H1 (cell line): ENCODE results near the gene ANKS1A. TPM values are rescaled to one million over a fixed set of nuclear protein-coding genes. Genes with fewer than 3 reads are reported as not detected.

Experiments
- polyA plus RNA-seq, 7 experiments: library from polyadenylated mRNA; depleted of rRNA in 3 of 7; stranded (reverse) in 5 of 7; unstranded in 2 of 7; fragments of >200 nt in 5 of 7; fragments of 200-250 nt in 2 of 7; gene quantifications; 1 replicate in 5 of 7; 2 replicates in 1 of 7; 4 replicates in 1 of 7; pipeline versions ENCODE4 v1.2.1 to v1.2.3, GENCODE V29; 2011 to 2013; ENCODE audit warnings: missing spikeins in 2 of 7, mixed read lengths in 2 of 7
- total RNA-seq: library from RNA; stranded (reverse); fragmentation: NEBNext Ultra II Directional; extraction: Animal tissue kit (Norgen Biotek cat#: 25700); gene quantifications from 2 replicates; pipeline ENCODE4 v1.2.1, GENCODE V29; 2021
- TF ChIP-seq, protein P1 (sequence below): IDR thresholded peaks from 2 replicates; pipeline ENCODE4 v1.6.1; 2011; ENCODE audit warnings: low read depth, mild to moderate bottlenecking, low read length; ENCODE audit not compliant: insufficient read depth

The ANKS1A gene
- total and polyA plus RNA-seq, 2 of the 8 experiments (the other 6 are each of a cell fraction or from before 2014, with no cell fraction given) = 9.8 to 30.9 TPM

DNA sequence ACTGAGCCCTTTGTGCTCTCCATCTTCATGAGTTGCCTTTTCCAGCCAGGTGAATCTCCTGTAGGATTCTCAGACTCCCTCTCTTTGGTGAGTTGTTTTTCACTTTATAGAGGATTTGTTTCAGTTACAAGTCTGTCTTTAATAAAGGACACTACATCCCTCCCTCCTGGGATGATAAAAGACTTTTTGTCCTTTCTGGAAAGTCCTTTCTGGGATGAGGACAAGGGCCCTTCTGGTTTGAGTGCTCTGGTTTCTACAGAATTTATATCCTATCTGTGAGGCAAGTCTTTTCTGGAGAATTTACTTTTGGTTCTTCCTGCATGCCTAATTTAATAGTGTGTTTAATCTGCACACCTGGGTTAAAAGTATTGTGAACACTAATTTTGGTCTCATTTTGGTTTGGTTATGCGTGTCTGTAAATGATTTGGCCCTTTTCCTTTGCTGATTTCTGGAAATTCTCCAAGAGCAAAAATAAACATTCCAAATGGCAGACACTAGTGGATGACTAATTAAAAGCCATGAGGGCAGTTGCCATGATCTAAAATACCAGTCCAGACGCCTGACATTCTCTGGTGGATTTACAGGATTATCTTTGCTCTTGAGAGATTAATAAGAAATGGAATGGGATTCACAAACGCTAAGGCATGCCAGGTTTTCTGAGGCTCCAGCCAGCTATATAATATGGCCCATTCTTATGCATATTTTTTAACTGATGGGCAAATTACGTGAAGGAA, 207.2 kb downstream of the ANKS1A start (continued):
- TF ChIP-seq, protein P1, sequence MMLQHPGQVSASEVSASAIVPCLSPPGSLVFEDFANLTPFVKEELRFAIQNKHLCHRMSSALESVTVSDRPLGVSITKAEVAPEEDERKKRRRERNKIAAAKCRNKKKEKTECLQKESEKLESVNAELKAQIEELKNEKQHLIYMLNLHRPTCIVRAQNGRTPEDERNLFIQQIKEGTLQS = no peak
